ENCODE data around the gene MAPRE2.

DNA sequence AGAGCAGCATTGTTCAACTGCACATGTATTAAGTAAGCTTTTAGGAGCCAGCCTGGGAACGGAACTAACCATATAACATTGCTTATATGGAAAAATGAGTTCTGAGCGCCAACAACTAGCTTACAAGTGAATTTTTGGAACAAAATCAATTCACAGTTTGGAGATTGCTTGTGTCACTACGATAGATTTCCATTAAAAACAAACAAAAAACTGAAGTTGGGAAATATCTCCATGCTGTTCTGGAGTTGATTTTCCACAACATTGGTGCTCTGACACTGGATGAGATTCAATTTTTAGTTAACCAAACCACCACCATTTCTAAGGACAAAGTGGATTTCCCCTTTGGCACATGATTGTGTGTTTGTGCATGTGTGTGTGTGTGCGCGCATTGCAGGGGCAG lies 142.7 kb downstream of the MAPRE2 start:
- TF ChIP-seq CTCF (IDR thresholded peaks at IDR 0.05) (no peak), POLR2A (IDR thresholded peaks at IDR 0.05) (no peak)
